Psoas muscle (tissue), 8 donors: Measurements from ENCODE around the gene SIL1. TPM values are rescaled to one million over a fixed set of nuclear protein-coding genes. Genes with fewer than 3 reads are reported as not detected.
A peak's percentile ranks its signal among the peaks of the same experiment; 100 is the strongest.

Experiments
- ATAC-seq, 4 donors: fragments of 200-7000 bp; cut with Tn5 transposase; one replicate each; pipeline ENCODE4 v1.9.1; 2020; ENCODE audit warnings: moderate library complexity in 3 of 4, mild to moderate bottlenecking in 2 of 4
- DNase-seq, 2 donors: peaks; one replicate each; pipeline ENCODE4 v3.0.0-alpha.2; 2020
- H3K27ac ChIP-seq: fragments of 200-600 bp; one replicate; pipeline ENCODE4 v1.8.0; 2022
- H3K27me3 ChIP-seq, 3 donors: fragments of 200-600 bp in 1 of 3; one replicate each; pipeline versions ENCODE4 v1.6.1 to v1.8.0; 2013 to 2022; ENCODE audit warnings: low read length in 2 of 3, mild to moderate bottlenecking in 2 of 3, moderate library complexity in 1 of 3; ENCODE audit not compliant: insufficient read depth in 3 of 3
- H3K36me3 ChIP-seq, 2 donors: fragments of 200-600 bp in 1 of 2; one replicate each; pipeline versions ENCODE4 v1.6.1 to v1.8.0; 2013 to 2022; ENCODE audit warnings: low read depth in 1 of 2, mild to moderate bottlenecking in 1 of 2, moderate library complexity in 1 of 2; ENCODE audit not compliant: insufficient read depth in 1 of 2
- H3K4me1 ChIP-seq: fragments of 200-600 bp; one replicate; pipeline ENCODE4 v1.8.0; 2022
- H3K4me3 ChIP-seq: fragments of 200-600 bp; one replicate; pipeline ENCODE4 v1.8.0; 2022; ENCODE audit warnings: mild to moderate bottlenecking
- H3K9me3 ChIP-seq: fragments of 200-600 bp; one replicate; pipeline ENCODE4 v1.8.0; 2022
- CTCF ChIP-seq: fragments of 200-600 bp; IDR thresholded peaks from one replicate; pipeline ENCODE4 v1.8.0; 2022; ENCODE audit warnings: antibody characterized with exemption
- WGBS, 3 donors: extraction: QIAGEN DNeasy Blood & Tissue Kit; methylation state at CpG; one replicate each; pipeline versions ENCODE4 v1.1.6 to v1.1.7; 2013; 5-methylcytosine and 5-hydroxymethylcytosine counted together
- intact Hi-C, 2 donors: fragments of 100-400 bp; cut with DNase I; formaldehyde crosslinking; loops; one replicate each; pipeline versions ENCODE4 v1.11.0 to v1.14.2; 2022
- polyA plus RNA-seq, 3 donors: library from polyadenylated mRNA; stranded (reverse); fragments of 200-250 nt; gene quantifications; one replicate each; pipeline ENCODE4 v1.2.3, GENCODE V29; 2013
- total RNA-seq, 4 donors: library from RNA; stranded (reverse); fragmentation: NEBNext Ultra II Directional in 2 of 4; extraction: Animal tissue kit (Norgen Biotek cat#: 25700) in 2 of 4; gene quantifications; one replicate each; pipeline versions ENCODE4 v1.2.1 to v1.2.4, GENCODE V29; 2021 to 2023
- donor health status: healthy with polysubstance abuse.
- donor health status: DM: no; HTN: no; CAD: no; lungs with moderate emphysema.
- donor health status: Bipolar disorder and iron deficiency.
- donor health status: healthy.
- donor health status: DM: yes; HTN: yes; CAD: no.
- donor health status: DM: no; HTN: no; CAD: no.
- donor health status: DM: no; HTN: no; CAD: no.
- donor health status: DM: yes; HTN: yes; CAD: no.

Gene SIL1
- total and polyA plus RNA-seq, 7 donors = 27.1 to 52.9 (median 41.0) TPM

DNA sequence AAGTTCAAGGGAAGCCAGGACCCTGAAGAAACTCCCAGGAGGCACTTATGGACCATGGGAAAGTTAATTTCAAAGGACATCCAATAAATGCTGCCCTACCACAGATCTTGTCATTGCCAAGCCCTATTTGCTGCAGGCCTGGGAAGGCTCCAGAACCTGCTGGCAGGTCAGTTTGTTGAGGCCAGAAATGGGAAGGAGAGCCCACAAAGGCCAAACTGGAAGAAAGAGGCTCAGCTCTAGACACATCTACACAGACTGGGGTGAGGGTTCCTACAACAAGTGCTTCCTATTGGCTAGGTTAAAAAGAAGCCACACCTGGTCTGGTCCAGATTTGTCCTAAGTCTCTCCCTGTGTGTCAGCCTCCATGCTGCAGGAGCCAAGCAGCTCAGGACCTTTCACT, 94.4 kb downstream of the SIL1 start:
- intact Hi-C loops = loop anchor here in 1 of 2 donors (5.0 kb wide), 1 partner anchor 39 kb away; no protein-coding TSS in a partner anchor
- H3K4me3 ChIP-seq = no peak overlapping the region
- TF ChIP-seq CTCF = no peak
- H3K9me3 ChIP-seq = no peaks in the 10 kb centered on the region
- DNase-seq (no peak), ATAC-seq (no peak)
- H3K36me3 ChIP-seq = no peaks in the 10 kb centered on the region
- peaks cover 40% of the 10 kb centered on the region for H3K4me1 ChIP-seq
- peak overlapping the region; percentile 73 for H3K27ac ChIP-seq
- no peaks in the 10 kb centered on the region for H3K27me3 ChIP-seq

GRCh38 chr5:139100825-139101224, 97.3 kb downstream of the SIL1 start:
- Histone ChIP-seq H3K27ac (no peak overlapping the region), H3K4me3 (no peak overlapping the region), H3K4me1 (peaks cover 33% of the 10 kb centered on the region), H3K27me3 (no peaks in the 10 kb centered on the region), H3K36me3 (no peaks in the 10 kb centered on the region), H3K9me3 (no peaks in the 10 kb centered on the region)
- ATAC-seq (peak; percentile 80 to 86 (median 84)), DNase-seq (no peak)
- TF ChIP-seq CTCF = no peak
- 63 to 76% (median 64%) methylated on average over 3 of the region's 3 CpGs for WGBS, 3 donors
- intact Hi-C loops = loop anchor here in 1 of 2 donors (5.0 kb wide), 1 partner anchor 41 kb away; no protein-coding TSS in a partner anchor

GRCh38 chr5:139094154-139095131, 103.7 kb downstream of the SIL1 start:
- H3K27me3 ChIP-seq = no peaks in the 10 kb centered on the region
- TF ChIP-seq CTCF = no peak
- ATAC-seq = no peak
- WGBS, 3 donors = 28 to 45% (median 38%) methylated on average over 1 of the region's 1 CpG
- DNase-seq = no peak
- H3K4me3 ChIP-seq = no peak overlapping the region
- H3K9me3 ChIP-seq = no peaks in the 10 kb centered on the region
- no peaks in the 10 kb centered on the region for H3K36me3 ChIP-seq
- peaks cover 22% of the 10 kb centered on the region for H3K4me1 ChIP-seq
- no peak overlapping the region for H3K27ac ChIP-seq
- intact Hi-C loops = loop anchor here (5.0 kb wide), 2 partner anchors 48 to 168 kb away; no protein-coding TSS in a partner anchor

DNA sequence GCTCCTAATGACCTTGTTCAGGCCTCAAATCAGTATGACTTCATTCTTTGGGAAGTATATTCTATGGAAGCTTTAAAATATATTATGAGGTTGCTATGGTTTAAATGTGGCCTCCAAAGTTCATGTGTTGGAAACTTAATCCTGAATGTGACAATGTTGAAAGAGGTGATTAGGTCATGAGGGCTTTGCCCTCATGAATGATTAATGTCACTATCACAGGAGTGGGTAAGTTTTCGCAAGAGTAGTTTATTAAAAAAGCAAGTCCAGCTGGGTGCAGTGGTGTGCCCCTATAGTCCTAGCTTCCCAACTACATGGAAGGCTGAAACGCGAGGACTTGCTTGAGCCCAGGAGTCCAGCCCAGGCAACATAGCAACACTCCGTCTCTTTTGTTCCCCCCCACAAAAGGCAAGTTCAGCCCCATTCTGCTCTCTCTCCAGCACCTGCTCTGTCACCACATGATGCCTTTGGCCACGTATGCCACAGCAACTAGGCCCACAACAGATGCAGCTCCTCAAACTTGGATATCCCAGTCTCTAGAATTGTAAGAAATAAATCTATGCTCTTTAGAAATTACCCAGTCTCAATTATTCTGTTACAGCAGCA, 105.3 kb downstream of the SIL1 start:
- intact Hi-C loops = loop anchor here (5.0 kb wide), 2 partner anchors 49 to 169 kb away; no protein-coding TSS in a partner anchor
- H3K4me1 ChIP-seq = peaks cover 22% of the 10 kb centered on the region
- WGBS, 3 donors = 69 to 85% (median 73%) methylated on average over 5 of the region's 5 CpGs
- no peak for TF ChIP-seq CTCF
- H3K27ac ChIP-seq = no peak overlapping the region
- DNase-seq (no peak), ATAC-seq (peak in 3 of 4 donors; percentile 64 to 72 (median 66))
- no peaks in the 10 kb centered on the region for H3K27me3 ChIP-seq
- H3K4me3 ChIP-seq = no peak overlapping the region
- no peaks in the 10 kb centered on the region for H3K36me3 ChIP-seq
- H3K9me3 ChIP-seq = no peaks in the 10 kb centered on the region
